ENCODE results near the gene CALCOCO1.

CALCOCO1 gene

DNA sequence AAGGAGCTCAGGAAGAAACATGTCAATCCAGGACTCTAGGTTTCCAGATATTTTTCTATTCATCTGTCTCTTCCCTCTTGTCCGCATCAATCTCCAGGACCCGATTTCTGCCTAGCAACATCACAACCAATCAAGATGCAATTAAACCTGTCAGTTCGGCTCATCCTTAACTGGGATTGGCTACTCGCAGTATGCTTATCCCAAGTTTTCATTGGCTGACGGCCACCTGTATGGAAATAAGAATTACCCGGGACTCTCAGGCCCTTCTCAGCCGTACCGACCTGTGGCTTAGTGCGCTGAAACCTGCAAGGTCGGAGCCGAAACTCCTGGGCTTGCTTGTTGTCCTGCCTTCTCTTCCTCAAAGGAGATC lies 31.0 kb downstream of the CALCOCO1 start:
- TF ChIP-seq, protein P1, sequence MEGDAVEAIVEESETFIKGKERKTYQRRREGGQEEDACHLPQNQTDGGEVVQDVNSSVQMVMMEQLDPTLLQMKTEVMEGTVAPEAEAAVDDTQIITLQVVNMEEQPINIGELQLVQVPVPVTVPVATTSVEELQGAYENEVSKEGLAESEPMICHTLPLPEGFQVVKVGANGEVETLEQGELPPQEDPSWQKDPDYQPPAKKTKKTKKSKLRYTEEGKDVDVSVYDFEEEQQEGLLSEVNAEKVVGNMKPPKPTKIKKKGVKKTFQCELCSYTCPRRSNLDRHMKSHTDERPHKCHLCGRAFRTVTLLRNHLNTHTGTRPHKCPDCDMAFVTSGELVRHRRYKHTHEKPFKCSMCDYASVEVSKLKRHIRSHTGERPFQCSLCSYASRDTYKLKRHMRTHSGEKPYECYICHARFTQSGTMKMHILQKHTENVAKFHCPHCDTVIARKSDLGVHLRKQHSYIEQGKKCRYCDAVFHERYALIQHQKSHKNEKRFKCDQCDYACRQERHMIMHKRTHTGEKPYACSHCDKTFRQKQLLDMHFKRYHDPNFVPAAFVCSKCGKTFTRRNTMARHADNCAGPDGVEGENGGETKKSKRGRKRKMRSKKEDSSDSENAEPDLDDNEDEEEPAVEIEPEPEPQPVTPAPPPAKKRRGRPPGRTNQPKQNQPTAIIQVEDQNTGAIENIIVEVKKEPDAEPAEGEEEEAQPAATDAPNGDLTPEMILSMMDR (conservative IDR thresholded peaks at IDR 0.05), result no peak
- H3K27ac ChIP-seq, result no peak overlapping the region

DNA sequence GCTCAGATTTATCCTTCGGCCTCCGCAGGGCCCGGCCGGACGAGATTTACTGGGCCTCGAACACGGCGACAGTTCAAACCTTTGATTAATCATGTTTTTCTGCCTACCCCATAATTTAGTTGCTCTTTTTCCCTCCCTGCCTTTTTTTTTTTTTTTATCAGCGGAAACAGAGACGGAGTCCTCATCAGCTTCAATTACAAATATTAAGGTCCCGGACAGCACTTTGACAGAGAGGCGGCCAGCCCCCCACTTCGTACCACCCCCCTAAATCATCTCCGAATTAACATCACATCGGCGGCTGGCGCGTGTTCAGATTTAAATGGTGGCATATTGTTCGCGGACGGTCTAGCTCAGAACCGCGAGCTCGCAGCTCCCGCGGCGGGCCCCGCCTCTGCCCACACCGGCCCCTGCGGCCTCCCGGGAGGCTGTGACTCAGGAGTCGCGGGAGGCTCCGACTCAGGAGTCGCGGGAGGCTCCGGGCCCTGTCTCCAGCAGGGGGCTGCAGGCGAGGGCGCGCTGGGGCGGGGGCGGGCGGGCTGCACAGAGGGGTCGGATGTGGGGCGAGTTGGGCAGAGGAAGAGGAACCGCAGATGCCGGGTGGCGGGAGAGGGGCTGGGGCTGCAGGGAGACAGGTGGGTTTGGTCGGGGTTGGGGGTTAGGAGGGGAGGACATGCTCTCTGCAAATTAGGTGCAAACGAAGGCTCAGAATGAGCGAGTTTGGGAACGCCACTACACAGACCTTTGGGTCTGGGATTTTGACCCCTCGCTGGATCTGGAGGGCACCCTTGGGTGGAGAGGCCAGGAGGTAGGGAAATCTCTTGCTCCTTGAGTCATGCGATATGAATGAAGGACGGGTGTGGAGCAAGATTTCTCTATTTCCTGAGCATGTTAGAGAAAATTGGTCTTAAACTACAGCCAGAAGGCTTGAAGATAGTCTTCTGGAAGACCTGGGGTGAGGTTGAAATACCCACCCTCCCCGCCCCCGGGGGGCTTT lies 31.8 kb downstream of the CALCOCO1 start:
- H3K27ac ChIP-seq, result no peak overlapping the region
- TF ChIP-seq, protein P1 (conservative IDR thresholded peaks at IDR 0.05), result no peak

DNA sequence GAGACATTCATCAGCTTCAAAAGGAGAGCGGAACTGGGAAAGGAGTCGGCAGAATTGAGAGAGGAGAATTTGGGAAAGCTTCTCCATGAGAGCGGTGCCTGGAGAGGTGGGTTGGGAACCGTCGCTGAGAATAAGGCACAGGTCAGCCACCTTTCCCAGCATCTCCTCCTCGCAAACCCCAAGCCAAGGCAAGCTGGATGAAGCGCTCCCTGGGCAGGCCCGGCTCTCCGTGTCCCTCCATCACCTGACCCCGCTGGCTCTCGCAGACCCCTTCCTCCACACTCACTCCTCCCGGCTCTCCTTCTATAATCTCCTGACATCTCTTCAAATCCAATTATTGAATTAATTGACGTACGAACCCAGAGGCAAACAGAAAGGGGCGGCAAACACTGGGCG lies 32.5 kb downstream of the CALCOCO1 start:
- H3K27ac ChIP-seq, result no peak overlapping the region
- TF ChIP-seq, protein P1 (conservative IDR thresholded peaks at IDR 0.05), result no peak

DNA sequence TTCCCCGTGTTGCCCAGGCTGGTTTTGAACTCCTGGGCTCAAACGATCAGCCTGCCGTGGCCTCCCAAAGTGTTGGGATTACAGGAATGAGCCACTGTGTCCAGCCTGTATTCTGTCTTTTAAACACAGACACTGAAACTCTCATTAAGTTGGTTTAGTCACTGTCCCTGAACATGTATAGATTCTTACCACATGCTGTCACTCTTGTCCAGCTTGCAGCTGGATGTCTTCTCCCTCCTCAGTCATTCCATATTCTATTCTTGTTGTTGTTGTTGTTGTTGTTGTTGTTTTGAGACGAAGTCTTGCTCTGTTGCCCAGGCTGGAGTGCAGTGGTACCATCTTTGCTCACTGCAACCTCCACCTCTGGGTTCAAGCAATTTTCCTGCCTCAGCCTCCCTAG lies 39.1 kb downstream of the CALCOCO1 start:
- TF ChIP-seq, protein P1 (conservative IDR thresholded peaks at IDR 0.05), result no peak
- no peak overlapping the region for H3K27ac ChIP-seq

DNA sequence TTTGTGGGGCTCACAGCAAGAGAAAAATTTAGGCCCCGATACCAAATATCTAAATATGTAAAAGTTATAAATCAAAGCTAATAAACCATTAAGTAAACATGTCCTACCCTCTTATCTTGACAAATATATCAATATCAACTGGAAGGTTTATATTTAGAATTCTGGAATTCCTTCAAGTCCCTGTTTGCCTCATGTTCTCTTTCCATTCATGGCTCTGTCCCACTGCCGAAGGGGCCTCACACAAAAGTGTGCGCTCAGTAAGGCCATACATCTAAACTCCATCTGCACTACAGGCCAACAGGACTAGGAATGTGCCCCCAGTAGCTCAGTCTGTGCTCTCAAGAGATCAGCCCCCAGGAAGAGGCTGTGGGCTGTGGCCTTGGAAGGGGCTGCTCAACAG lies 40.8 kb downstream of the CALCOCO1 start:
- TF ChIP-seq, protein P1 (conservative IDR thresholded peaks at IDR 0.05), result no peak
- peak overlapping the region; percentile 55 for H3K27ac ChIP-seq

DNA sequence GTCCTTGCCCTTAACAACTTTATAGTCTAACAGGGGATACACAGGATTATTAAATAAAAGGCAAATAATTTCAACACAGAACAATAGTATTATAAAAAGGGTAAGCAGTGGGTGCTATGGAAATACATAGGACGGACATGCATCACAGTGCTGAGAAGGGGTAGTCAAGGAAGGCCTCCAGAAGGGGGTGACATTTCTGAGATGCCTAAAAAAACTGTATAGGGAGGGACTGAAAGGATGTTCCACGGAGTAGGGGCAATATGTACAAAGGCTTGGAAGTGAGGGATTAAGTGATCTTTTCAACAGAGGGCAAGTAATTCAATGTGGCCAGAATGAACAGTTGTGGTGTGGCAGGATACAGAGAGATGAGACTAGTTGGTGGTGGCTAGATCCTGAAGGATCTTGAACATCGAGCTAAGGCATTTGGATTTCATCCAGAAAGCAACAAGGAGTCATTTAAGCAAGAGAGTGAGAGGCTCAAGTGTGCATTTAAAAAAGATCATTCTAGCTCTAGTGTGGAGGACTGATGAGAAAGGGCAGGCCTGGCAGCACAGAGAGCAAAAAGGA lies 42.5 kb downstream of the CALCOCO1 start:
- H3K27ac ChIP-seq, result no peak overlapping the region
- TF ChIP-seq, protein P1 (conservative IDR thresholded peaks at IDR 0.05), result no peak

DNA sequence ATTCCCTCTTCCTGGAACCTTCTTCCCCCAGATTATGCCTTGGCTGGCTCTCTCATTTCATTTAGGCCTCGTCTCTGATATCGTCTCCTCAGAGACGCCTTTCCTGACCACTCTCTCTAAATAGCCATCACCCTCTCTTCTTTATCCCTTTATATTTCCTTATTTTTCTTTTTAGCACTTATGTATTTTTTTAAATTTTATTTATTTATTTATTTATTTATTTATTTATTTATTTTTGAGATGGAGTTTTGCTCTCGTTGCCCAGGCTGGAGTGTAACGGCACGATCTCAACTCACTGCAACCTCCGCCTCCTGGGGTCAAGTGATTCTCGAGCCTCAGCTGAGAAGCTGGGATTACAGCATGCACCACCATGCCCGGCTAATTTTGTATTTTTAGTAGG lies 43.3 kb downstream of the CALCOCO1 start:
- no peak overlapping the region for H3K27ac ChIP-seq
- TF ChIP-seq, protein P1 (conservative IDR thresholded peaks at IDR 0.05), result no peak

Data from VCaP (cell line).